SK-N-MC (cell line): Measurements from ENCODE around the gene B3GNT3.

Experiments
- DNase-seq: peaks from one replicate; pipeline ENCODE4 v3.0.0-alpha.2; 2011; ENCODE audit warnings: low read depth, low spot score
- H3K27ac ChIP-seq: fragments of 200-600 bp; sonication (generic); 2 replicates; pipeline ENCODE4 v1.5.1; 2016; ENCODE audit warnings: mixed run types
- H3K36me3 ChIP-seq: fragments of 200-600 bp; sonication (generic); 2 replicates; pipeline ENCODE4 v1.6.1; 2017; ENCODE audit warnings: antibody characterized with exemption, low read length, mixed read lengths; ENCODE audit not compliant: insufficient read depth
- H3K4me3 ChIP-seq: fragments of 200-600 bp; sonication (generic); 2 replicates; pipeline ENCODE4 v1.5.1; 2016
- H3K9ac ChIP-seq: fragments of 200-600 bp; sonication (generic); 2 replicates; pipeline ENCODE4 v1.8.0; 2017; ENCODE audit warnings: mixed run types, mixed read lengths; ENCODE audit not compliant: insufficient read length
- H3K9me3 ChIP-seq: fragments of 200-600 bp; sonication (generic); 2 replicates; pipeline ENCODE4 v1.6.1; 2017; ENCODE audit warnings: low read depth, mild to moderate bottlenecking, antibody characterized with exemption, low read length, moderate library complexity, mixed read lengths
- EZH2 ChIP-seq: fragments of 200-600 bp; sonication (generic); IDR thresholded peaks from one replicate; pipeline ENCODE4 v1.6.1; 2017; ENCODE audit warnings: antibody characterized with exemption
- FOXP2 ChIP-seq: optimal IDR thresholded peaks from 2 replicates; pipeline ENCODE3; 2011; ENCODE audit warnings: mild to moderate bottlenecking, moderate library complexity; ENCODE audit not compliant: insufficient read depth; ENCODE audit errors: extremely low read length, control extremely low read depth
- POLR2AphosphoS5 ChIP-seq: IDR thresholded peaks from 2 replicates; pipeline ENCODE4 v1.6.1; 2012; ENCODE audit warnings: mild to moderate bottlenecking, low read depth, low read length, borderline replicate concordance

The B3GNT3 gene

GRCh38 chr19:17794731-17795494 lies at the start of gene B3GNT3:
TSS of gene B3GNT3 (plus strand) at chr19:17795138. CDS start at chr19:17807808, 12,670 bp downstream.
- no peak within 1 kb of the TSS for H3K9ac ChIP-seq
- no peaks in the 10 kb centered on the region for H3K36me3 ChIP-seq
- H3K4me3 ChIP-seq: peak within 1 kb of the TSS; percentile 54
- DNase-seq: no peak
- no peaks in the 10 kb centered on the region for H3K9me3 ChIP-seq
- TF ChIP-seq FOXP2 (no peak), POLR2AphosphoS5 (no peak), EZH2 (no peak)
- no peak within 1 kb of the TSS for H3K27ac ChIP-seq

DNA sequence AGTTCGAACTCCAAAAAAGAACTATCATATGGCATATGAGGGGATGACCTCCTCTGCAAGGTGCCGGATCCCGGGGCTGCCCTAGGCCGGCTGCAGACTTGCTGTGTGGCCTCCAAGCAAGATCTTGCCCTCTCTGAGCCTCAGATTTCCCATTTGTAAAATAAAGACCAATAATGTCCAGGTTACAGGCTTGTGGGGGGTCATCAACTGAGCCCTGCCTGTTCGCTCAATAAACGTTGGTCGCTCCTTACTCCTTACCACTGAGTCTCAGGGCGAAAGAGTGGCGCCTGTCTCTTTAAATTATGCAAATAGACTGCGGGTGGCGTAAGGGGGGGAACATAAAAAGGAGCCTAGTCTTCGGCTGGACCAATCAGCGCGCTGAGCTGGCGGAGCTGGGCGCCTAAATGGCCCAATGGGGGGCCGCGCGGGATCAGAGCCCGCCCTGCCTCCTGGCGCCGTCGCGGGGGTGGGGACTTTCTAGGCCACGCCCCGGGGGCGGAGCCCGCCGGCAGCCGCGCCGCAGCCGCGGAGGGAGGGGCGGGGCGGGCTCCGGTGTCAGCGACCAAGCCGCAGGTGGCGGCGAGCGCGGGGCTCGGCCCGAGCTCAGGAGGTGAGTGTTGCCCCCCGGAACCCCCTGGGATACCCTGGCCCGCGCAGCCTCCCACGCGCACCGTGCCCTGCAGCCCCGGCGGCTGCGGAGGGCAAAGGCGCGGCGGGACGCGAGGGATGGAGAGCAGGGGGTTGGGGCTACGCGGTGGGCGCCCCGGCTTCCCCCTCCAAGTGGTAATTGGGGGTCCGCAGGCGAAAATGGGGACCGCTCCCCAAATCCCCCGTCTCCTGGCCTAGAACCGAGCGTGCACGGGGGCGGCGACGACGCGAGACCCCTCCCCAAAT lies 47.5 kb upstream of the B3GNT3 start:
- no peaks in the 10 kb centered on the region for H3K9me3 ChIP-seq
- peak; percentile 77 for DNase-seq
- no peak overlapping the region for H3K27ac ChIP-seq
- no peak overlapping the region for H3K9ac ChIP-seq
- no peaks in the 10 kb centered on the region for H3K36me3 ChIP-seq
- peak overlapping the region; percentile 80 for H3K4me3 ChIP-seq
- no peak for TF ChIP-seq POLR2AphosphoS5
- TF ChIP-seq FOXP2: no peak
- TF ChIP-seq EZH2: no peak

GRCh38 chr19:17748884-17749638 lies 45.9 kb upstream of the B3GNT3 start:
- Histone ChIP-seq H3K9me3 (no peaks in the 10 kb centered on the region), H3K4me3 (no peak overlapping the region)
- no peak for TF ChIP-seq POLR2AphosphoS5
- TF ChIP-seq EZH2: no peak

DNA sequence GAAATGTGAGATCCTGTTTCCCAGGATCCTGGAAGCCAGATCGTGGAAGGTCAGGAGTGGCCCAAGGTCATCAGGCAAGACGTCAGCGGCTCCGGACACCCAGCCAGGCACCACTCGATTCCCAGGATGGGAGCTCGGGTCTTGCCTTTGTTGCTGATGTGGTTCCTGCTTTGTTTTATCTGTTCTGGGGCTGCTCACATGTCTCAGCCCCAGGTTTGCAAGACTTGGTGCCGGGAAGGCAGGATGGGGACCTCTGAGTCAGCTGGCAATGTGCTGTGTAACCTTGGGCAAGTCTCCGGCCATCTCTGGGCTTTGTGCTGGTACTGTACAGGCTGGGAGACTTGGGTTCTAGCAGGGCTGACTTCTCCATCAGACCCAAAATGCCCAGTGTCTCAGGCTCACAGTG lies 45.0 kb upstream of the B3GNT3 start:
- no peak overlapping the region for H3K9ac ChIP-seq

More at GRCh38 chr19:17748884-17749638, 45.9 kb upstream of the B3GNT3 start:
- no peaks in the 10 kb centered on the region for H3K36me3 ChIP-seq
- DNase-seq: no peak
- no peak overlapping the region for H3K9ac ChIP-seq
- no peak overlapping the region for H3K27ac ChIP-seq

DNA sequence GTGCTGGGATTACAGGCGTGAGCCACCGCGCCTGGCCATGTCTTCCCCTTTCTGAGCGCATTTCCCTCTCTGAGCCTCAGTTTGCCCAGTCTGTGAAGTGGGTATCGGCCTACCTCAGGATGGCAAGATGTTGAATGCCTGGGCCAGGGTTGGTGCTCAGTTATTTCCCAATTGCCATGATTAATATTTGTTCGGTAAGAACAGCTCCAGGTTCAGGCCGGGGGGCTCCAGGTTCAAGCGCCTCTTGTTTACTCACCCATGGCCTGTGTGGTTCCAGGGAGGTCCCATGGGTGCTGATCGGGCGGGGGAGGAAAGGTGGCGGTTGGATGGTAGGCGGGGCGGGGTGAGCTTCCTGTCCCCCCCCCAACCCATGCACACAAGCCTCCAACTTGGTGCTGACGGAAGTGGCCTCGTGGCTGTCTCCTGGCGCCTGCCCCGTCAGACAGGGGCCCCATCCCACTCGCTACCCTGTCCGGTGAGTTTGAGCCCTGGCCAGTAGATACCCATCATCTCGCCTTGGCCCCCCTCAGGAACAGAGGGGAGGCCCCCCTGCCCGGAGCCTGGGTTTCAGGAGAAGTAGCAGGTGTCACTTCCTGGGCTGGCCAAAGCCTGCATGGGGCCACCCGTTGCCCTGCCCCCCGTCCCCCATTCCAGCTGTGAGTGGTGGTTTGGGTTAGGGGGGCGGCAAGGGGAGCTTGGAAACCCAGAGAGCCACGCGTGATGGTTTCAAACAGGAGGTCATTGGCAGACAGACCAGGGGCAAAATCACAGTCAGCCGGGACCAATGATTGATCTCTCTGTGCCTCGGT lies 43.6 kb upstream of the B3GNT3 start, which contains the start of gene FCHO1:
Gene FCHO1 (plus strand): TSS at position 375 of the 809 bp plus-strand sequence. CDS start 3,688 bp downstream, outside the sequence.
- no peaks in the 10 kb centered on the region for H3K9me3 ChIP-seq
- DNase-seq: no peak
- TF ChIP-seq POLR2AphosphoS5 (no peak), FOXP2 (no peak), EZH2 (no peak)
- no peak within 1 kb of the TSS for H3K27ac ChIP-seq
- H3K9ac ChIP-seq: no peak within 1 kb of the TSS
- H3K4me3 ChIP-seq: no peak within 1 kb of the TSS
- H3K36me3 ChIP-seq: no peaks in the 10 kb centered on the region

More for the DNA sequence above, 45.0 kb upstream of the B3GNT3 start:
- Histone ChIP-seq H3K4me3 (no peak overlapping the region), H3K27ac (no peak overlapping the region), H3K36me3 (no peaks in the 10 kb centered on the region), H3K9me3 (no peaks in the 10 kb centered on the region)
- TF ChIP-seq FOXP2 (no peak), EZH2 (no peak), POLR2AphosphoS5 (no peak)
- DNase-seq: no peak

GRCh38 chr19:17751912-17752273 lies 43.0 kb upstream of the B3GNT3 start:
- Histone ChIP-seq H3K4me3 (no peak overlapping the region), H3K36me3 (no peaks in the 10 kb centered on the region), H3K9ac (no peak overlapping the region), H3K27ac (no peak overlapping the region), H3K9me3 (no peaks in the 10 kb centered on the region)
- no peak for TF ChIP-seq FOXP2
- no peak for TF ChIP-seq POLR2AphosphoS5
- no peak for TF ChIP-seq EZH2
- no peak for DNase-seq

DNA sequence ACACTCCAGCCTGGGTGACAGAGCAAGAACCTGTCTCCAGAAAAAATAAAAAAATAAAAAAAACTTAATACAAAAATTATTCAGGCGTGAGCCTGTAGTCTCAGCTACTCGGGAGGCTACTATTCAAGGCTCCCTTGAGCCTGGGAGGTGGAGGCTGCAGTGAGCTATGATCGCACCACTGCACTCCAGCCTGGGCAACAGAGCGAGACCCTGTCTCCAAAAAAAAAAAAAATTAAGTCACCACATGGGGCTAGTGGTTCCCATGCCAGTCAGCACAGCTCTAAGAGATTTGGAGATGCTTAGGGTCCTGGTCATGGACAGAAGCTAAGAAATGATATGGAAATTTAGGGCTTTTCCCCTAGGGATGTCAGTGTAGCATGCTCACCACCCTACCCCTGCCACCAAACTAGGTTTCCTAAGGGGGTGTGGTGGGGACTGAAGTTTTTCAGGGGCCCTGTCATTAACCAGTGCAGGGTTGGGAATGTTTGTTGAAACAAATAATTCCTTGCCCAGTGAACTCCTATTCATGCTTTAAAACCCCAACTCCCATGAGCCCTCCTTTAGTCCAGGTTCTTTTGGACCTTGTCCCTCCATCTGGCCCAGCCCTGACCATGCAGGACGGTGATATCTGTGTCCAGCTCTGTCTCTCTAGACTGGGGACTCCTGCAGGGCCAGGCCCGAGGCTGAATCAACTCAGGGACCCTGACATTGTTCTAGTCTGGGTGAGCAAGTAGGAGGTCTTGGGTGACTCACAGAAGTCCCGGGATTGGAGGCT lies 41.9 kb upstream of the B3GNT3 start:
- Histone ChIP-seq H3K9me3 (no peaks in the 10 kb centered on the region), H3K36me3 (no peaks in the 10 kb centered on the region), H3K4me3 (no peak overlapping the region), H3K9ac (no peak overlapping the region), H3K27ac (no peak overlapping the region)
- no peak for TF ChIP-seq EZH2
- TF ChIP-seq FOXP2: no peak
- TF ChIP-seq POLR2AphosphoS5: no peak
- no peak for DNase-seq
